ENCODE results near the gene RORC. TPM values are rescaled to one million over a fixed set of nuclear protein-coding genes. Genes with fewer than 3 reads are reported as not detected.

RORC gene
- total and polyA plus RNA-seq, 8 donors: 1.4 to 28.1 (median 13.0) TPM

- 90 to 100% (median 95%) methylated on average over 2 to 4 of the region's 4 CpGs for WGBS, 5 donors
- H3K4me3 ChIP-seq: no peak overlapping the region
- H3K36me3 ChIP-seq: no peaks in the 10 kb centered on the region
- no peak for TF ChIP-seq EP300 (IDR thresholded peaks at IDR 0.05)
- TF ChIP-seq POLR2A (IDR thresholded peaks at IDR 0.05): no peak
- TF ChIP-seq POLR2AphosphoS5 (IDR thresholded peaks at IDR 0.05): no peak
- TF ChIP-seq CTCF (IDR thresholded peaks at IDR 0.05): no peak
- peaks cover 0 to 45% (median 0%) of the 10 kb centered on the region in 3 donors for H3K27me3 ChIP-seq
- intact Hi-C loops (cut with DNase I; ENCODE audit: low total_unique reads): no loop called here
- H3K27ac ChIP-seq: no peak overlapping the region
- no peak for DNase-seq
- H3K4me1 ChIP-seq: peaks cover 0 to 8% (median 0%) of the 10 kb centered on the region in 4 donors
- H3K9me3 ChIP-seq: no peaks in the 10 kb centered on the region
These were observed 21.1 kb upstream of the RORC start for GRCh38 chr1:151852733-151853132.

- H3K36me3 ChIP-seq: no peaks in the 10 kb centered on the region
- H3K27me3 ChIP-seq: peaks cover 0 to 51% (median 0%) of the 10 kb centered on the region in 3 donors
- H3K4me1 ChIP-seq: peaks cover 0 to 8% (median 0%) of the 10 kb centered on the region in 4 donors
- no peak overlapping the region for H3K4me3 ChIP-seq
- DNase-seq: no peak
- 55 to 86% (median 80%) methylated on average over 4 to 8 of the region's 8 CpGs for WGBS, 5 donors
- no peak for TF ChIP-seq CTCF (IDR thresholded peaks at IDR 0.05)
- TF ChIP-seq POLR2AphosphoS5 (IDR thresholded peaks at IDR 0.05): no peak
- no peak for TF ChIP-seq EP300 (IDR thresholded peaks at IDR 0.05)
- no peak for TF ChIP-seq POLR2A (IDR thresholded peaks at IDR 0.05)
- no peak overlapping the region for H3K27ac ChIP-seq
- H3K9me3 ChIP-seq: no peaks in the 10 kb centered on the region
- intact Hi-C loops (cut with DNase I; ENCODE audit: low total_unique reads): no loop called here
These were observed 20.3 kb upstream of the RORC start for GRCh38 chr1:151851886-151852285.

GRCh38 chr1:151849871-151850270 is 18.3 kb upstream of the RORC start:
- Histone ChIP-seq H3K27me3 (peaks cover 0 to 57% (median 0%) of the 10 kb centered on the region in 3 donors), H3K9me3 (no peaks in the 10 kb centered on the region), H3K4me1 (peaks cover 0 to 8% (median 2%) of the 10 kb centered on the region in 4 donors), H3K27ac (no peak overlapping the region), H3K36me3 (no peaks in the 10 kb centered on the region), H3K4me3 (no peak overlapping the region)
- TF ChIP-seq POLR2AphosphoS5 (IDR thresholded peaks at IDR 0.05): no peak
- no peak for TF ChIP-seq CTCF (IDR thresholded peaks at IDR 0.05)
- no peak for TF ChIP-seq POLR2A (IDR thresholded peaks at IDR 0.05)
- no peak for TF ChIP-seq EP300 (IDR thresholded peaks at IDR 0.05)
- intact Hi-C loops (cut with DNase I; ENCODE audit: low total_unique reads): no loop called here
- DNase-seq: no peak

GRCh38 chr1:151849126-151849525 is 17.5 kb upstream of the RORC start:
- 65 to 76% (median 73%) methylated on average over 3 of the region's 3 CpGs for WGBS, 5 donors
- intact Hi-C loops (cut with DNase I; ENCODE audit: low total_unique reads): no loop called here

More at GRCh38 chr1:151849126-151849525, 17.5 kb upstream of the RORC start:
- no peak overlapping the region for H3K4me3 ChIP-seq
- no peaks in the 10 kb centered on the region for H3K36me3 ChIP-seq
- no peak overlapping the region for H3K27ac ChIP-seq
- TF ChIP-seq CTCF (IDR thresholded peaks at IDR 0.05) (no peak), POLR2A (IDR thresholded peaks at IDR 0.05) (no peak)
- DNase-seq: no peak
- H3K27me3 ChIP-seq: peaks cover 0 to 57% (median 0%) of the 10 kb centered on the region in 3 donors
- peaks cover 0 to 8% (median 2%) of the 10 kb centered on the region in 4 donors for H3K4me1 ChIP-seq
- no peaks in the 10 kb centered on the region for H3K9me3 ChIP-seq

Data from stomach (tissue), 9 donors.